Measurements from ENCODE around the gene BRAF.

The BRAF gene

GRCh38 chr7:140810385-140810784 lies 114.3 kb downstream of the BRAF start:
- TF ChIP-seq RAD21 (IDR thresholded peaks at IDR 0.05; ENCODE audit: low read depth) (no peak), MAX (IDR thresholded peaks at IDR 0.05) (no peak), REST (IDR thresholded peaks at IDR 0.05; ENCODE audit: low read depth) (no peak), YY1 (IDR thresholded peaks at IDR 0.05; ENCODE audit: low read depth) (no peak), CEBPB (IDR thresholded peaks at IDR 0.05) (no peak), ZBTB7A (IDR thresholded peaks at IDR 0.05; ENCODE audit: low read depth) (no peak), TAF1 (IDR thresholded peaks at IDR 0.05; ENCODE audit: low read depth) (no peak), NFIC (IDR thresholded peaks at IDR 0.05) (no peak), USF1 (IDR thresholded peaks at IDR 0.05) (no peak), FOXM1 (IDR thresholded peaks at IDR 0.05; ENCODE audit: borderline replicate concordance, low read depth) (no peak), TEAD4 (IDR thresholded peaks at IDR 0.05) (no peak), EP300 (IDR thresholded peaks at IDR 0.05; ENCODE audit: borderline replicate concordance) (no peak), TCF12 (IDR thresholded peaks at IDR 0.05; ENCODE audit: low read depth) (no peak), CREB1 (IDR thresholded peaks at IDR 0.05; ENCODE audit: low read depth) (no peak), EGR1 (IDR thresholded peaks at IDR 0.05) (no peak)

GRCh38 chr7:140778975-140779374 lies 145.8 kb downstream of the BRAF start:
- no peak for TF ChIP-seq CREB1 (IDR thresholded peaks at IDR 0.05; ENCODE audit: low read depth)
- TF ChIP-seq TCF12 (IDR thresholded peaks at IDR 0.05; ENCODE audit: low read depth): no peak
- no peak for TF ChIP-seq USF1 (IDR thresholded peaks at IDR 0.05)
- no peak for TF ChIP-seq TEAD4 (IDR thresholded peaks at IDR 0.05)
- no peak for TF ChIP-seq EP300 (IDR thresholded peaks at IDR 0.05; ENCODE audit: borderline replicate concordance)
- TF ChIP-seq RAD21 (IDR thresholded peaks at IDR 0.05; ENCODE audit: low read depth): no peak
- TF ChIP-seq NFIC (IDR thresholded peaks at IDR 0.05): no peak

GRCh38 chr7:140778568-140778967 lies 146.2 kb downstream of the BRAF start:
- TF ChIP-seq ZBTB7A (IDR thresholded peaks at IDR 0.05; ENCODE audit: low read depth): no peak
- no peak for TF ChIP-seq EP300 (IDR thresholded peaks at IDR 0.05; ENCODE audit: borderline replicate concordance)
- no peak for TF ChIP-seq FOXM1 (IDR thresholded peaks at IDR 0.05; ENCODE audit: borderline replicate concordance, low read depth)
- TF ChIP-seq USF1 (IDR thresholded peaks at IDR 0.05): no peak
- TF ChIP-seq TAF1 (IDR thresholded peaks at IDR 0.05; ENCODE audit: low read depth): no peak
- TF ChIP-seq RAD21 (IDR thresholded peaks at IDR 0.05; ENCODE audit: low read depth): no peak
- no peak for TF ChIP-seq TCF12 (IDR thresholded peaks at IDR 0.05; ENCODE audit: low read depth)
- TF ChIP-seq EGR1 (IDR thresholded peaks at IDR 0.05): no peak
- no peak for TF ChIP-seq MAX (IDR thresholded peaks at IDR 0.05)
- TF ChIP-seq YY1 (IDR thresholded peaks at IDR 0.05; ENCODE audit: low read depth): no peak
- TF ChIP-seq CEBPB (IDR thresholded peaks at IDR 0.05): no peak
- TF ChIP-seq REST (IDR thresholded peaks at IDR 0.05; ENCODE audit: low read depth): no peak
- TF ChIP-seq CREB1 (IDR thresholded peaks at IDR 0.05; ENCODE audit: low read depth): no peak
- TF ChIP-seq TEAD4 (IDR thresholded peaks at IDR 0.05): no peak
- TF ChIP-seq NFIC (IDR thresholded peaks at IDR 0.05): no peak

- TF ChIP-seq NFIC (IDR thresholded peaks at IDR 0.05): no peak
- TF ChIP-seq MAX (IDR thresholded peaks at IDR 0.05): no peak
- no peak for TF ChIP-seq REST (IDR thresholded peaks at IDR 0.05; ENCODE audit: low read depth)
- no peak for TF ChIP-seq YY1 (IDR thresholded peaks at IDR 0.05; ENCODE audit: low read depth)
- TF ChIP-seq TCF12 (IDR thresholded peaks at IDR 0.05; ENCODE audit: low read depth): no peak
- TF ChIP-seq TAF1 (IDR thresholded peaks at IDR 0.05; ENCODE audit: low read depth): no peak
- TF ChIP-seq ZBTB7A (IDR thresholded peaks at IDR 0.05; ENCODE audit: low read depth): no peak
- TF ChIP-seq EP300 (IDR thresholded peaks at IDR 0.05; ENCODE audit: borderline replicate concordance): no peak
- no peak for TF ChIP-seq RAD21 (IDR thresholded peaks at IDR 0.05; ENCODE audit: low read depth)
- no peak for TF ChIP-seq EGR1 (IDR thresholded peaks at IDR 0.05)
- no peak for TF ChIP-seq TEAD4 (IDR thresholded peaks at IDR 0.05)
- no peak for TF ChIP-seq CEBPB (IDR thresholded peaks at IDR 0.05)
- TF ChIP-seq CREB1 (IDR thresholded peaks at IDR 0.05; ENCODE audit: low read depth): no peak
- no peak for TF ChIP-seq USF1 (IDR thresholded peaks at IDR 0.05)
- TF ChIP-seq FOXM1 (IDR thresholded peaks at IDR 0.05; ENCODE audit: borderline replicate concordance, low read depth): no peak
Observed at GRCh38 chr7:140774371-140774770, 150.4 kb downstream of the BRAF start.

Data from Ishikawa (cell line).